NOMO-1 treated with DMSO at 0.1 percent for 48 hours (cell line): ENCODE measurements around the gene STX5.
A peak's percentile ranks its signal among the peaks of the same experiment; 100 is the strongest.
"Not testable (repeated sequence)": the region's sequence is repeated elsewhere in the genome, so short reads cannot be mapped to it uniquely, and the experiment has no call there.

Experiments used
- DNase-seq: peaks from one replicate; lab custom pipeline; 2025; ENCODE audit not compliant: unreplicated experiment; lab: John Stamatoyannopoulos, UW

Gene STX5

GRCh38 chr11:62854013-62854824 is 22.4 kb upstream of the STX5 start:
- no peak for DNase-seq

DNA sequence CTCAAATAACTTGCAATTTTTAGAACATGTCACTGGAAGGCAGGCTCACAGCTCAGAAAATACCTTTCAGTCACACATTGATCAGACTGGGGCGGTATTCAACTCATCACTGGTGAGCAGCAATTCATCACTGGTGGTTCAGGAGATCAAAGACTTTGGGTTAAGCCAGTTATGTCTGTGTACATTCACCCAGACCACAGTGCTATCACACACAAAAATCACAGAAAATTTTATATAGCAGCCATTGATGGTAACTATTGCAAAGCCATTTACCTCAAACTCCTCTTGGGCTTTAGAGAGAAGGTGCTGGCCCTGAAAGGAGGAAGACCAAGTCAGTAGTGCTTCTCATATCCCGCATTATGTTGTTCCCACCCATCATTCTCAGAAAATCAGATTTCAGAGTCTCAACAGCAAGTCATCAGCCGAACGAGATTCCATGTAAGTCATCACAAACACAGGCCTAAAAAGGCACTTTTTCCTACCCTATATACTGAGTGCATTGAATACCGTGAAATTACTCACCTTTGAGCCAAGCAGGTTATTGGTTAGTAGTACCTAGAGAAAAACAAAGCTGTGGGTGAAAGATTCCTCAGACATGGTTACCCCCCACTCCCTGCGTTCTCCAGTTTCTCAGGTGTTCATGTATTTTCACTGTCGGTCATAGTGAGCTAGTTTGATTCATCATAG is 21.6 kb upstream of the STX5 start:
- no peak for DNase-seq

DNA sequence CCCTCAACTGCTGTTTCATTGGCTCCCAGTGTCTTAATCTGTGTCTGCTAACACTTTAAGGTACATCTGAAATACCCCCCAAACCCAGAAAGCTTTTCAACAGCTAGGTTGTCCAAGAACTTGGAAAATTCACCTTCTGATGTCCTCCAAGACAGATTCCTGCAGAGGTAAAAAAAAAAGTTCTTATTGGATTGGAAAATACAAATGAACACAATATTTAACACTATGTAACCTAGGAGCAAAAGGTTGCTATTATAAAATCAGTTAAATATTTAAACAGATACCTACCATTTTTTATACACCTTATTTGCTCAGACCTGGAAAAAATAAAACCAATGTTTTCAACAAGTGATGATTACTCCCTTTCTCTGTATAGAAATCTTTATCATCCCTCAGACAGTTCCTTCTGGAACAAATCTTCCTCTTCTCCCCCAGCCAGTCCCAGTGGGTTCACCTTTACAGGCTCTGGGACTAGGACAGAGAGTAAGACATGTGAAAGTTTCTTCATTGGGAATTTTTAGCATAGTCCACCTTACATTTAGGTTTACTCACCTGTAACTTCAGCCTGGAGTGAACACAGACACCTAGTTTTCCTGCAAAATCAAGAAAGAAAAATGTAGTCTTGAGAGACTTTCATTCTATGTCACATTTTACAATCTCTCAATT is 20.8 kb upstream of the STX5 start:
- DNase-seq = no peak

- DNase-seq = no peak
These were observed 20.1 kb upstream of the STX5 start for GRCh38 chr11:62851807-62852522.

GRCh38 chr11:62850911-62851806 is 19.3 kb upstream of the STX5 start:
- no peak for DNase-seq

DNA sequence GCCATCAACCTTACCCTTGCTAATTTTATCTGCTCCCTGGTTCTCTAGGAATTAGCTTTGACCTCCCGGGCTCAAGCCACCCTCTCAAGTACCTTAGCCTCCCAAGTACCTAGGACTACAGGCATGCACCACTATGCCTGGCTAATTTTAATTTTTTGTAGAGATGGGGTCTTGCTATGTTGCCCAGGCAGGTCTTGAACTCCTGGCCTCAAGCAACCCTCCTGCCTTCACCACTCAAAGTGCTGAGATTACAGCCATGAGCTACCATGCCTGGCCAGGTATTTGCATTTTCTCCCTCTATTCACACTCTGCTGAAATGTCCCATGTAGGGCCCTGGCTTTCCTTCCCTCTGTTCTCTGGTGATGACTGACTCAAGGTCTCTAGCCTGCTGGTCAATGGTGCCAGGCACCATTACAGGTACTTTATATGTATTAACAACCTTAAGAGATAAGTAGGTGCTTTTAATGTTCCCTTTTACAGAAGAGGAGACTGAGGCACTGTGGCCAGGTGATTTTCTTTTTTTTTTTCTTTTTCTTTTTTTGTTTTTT is 16.0 kb upstream of the STX5 start:
- no peak for DNase-seq

DNA sequence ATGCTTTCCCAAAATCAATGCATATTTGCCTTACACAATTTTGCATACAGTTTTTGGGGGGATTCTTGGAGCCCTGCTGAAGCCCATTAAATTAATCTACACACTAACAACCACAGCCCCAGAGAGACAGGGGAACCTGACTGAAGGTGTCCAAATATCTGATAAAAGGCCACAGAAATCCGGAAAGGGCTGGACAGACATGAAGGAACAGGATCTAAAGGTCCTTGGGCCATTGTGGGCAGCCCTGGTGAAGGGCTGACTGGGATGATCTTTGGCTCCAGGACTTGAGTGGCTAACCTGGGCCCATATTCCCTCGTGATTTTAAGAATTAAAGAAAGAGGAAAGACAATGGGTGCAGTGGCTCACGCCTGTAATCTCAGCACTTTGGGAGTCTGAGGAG is 14.3 kb upstream of the STX5 start:
- no peak for DNase-seq

GRCh38 chr11:62844154-62844553 is 12.3 kb upstream of the STX5 start:
- no peak for DNase-seq

- DNase-seq = no peak
These were observed 11.6 kb upstream of the STX5 start for GRCh38 chr11:62843466-62843865.

- not testable (repeated sequence) for DNase-seq
These were observed 11.0 kb upstream of the STX5 start for GRCh38 chr11:62842891-62843290.

DNA sequence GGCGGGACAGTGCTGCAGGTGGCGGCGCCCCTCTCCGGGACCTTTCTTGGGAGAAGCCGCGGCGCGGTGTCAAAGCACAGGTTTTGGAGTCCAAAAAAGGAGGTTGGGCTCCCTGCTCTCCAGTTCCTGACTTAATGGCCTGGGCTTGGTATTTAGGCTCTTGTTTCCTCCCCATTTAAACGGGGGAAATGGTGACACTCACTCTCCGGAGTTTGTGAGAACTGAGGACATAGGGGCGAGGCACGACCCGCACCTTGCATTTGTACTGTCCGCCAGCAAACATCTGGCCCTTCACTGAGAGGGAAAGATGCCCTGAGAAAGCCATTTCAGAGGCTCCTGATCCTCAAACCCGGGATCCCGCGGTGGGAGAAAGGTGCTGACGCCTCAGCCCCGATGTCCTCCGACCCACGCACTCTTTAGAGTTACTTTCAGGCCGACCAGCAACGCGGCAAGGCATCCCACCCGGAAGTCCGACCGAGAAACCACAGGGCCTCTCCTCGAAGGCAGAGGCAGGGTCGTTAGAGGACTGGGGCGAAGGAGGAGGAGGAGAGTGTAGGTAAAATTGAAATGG is 10.4 kb upstream of the STX5 start:
- peak; percentile 45 for DNase-seq

- peak; percentile 98 for DNase-seq
These were observed 9.7 kb upstream of the STX5 start for GRCh38 chr11:62841361-62842170.

DNA sequence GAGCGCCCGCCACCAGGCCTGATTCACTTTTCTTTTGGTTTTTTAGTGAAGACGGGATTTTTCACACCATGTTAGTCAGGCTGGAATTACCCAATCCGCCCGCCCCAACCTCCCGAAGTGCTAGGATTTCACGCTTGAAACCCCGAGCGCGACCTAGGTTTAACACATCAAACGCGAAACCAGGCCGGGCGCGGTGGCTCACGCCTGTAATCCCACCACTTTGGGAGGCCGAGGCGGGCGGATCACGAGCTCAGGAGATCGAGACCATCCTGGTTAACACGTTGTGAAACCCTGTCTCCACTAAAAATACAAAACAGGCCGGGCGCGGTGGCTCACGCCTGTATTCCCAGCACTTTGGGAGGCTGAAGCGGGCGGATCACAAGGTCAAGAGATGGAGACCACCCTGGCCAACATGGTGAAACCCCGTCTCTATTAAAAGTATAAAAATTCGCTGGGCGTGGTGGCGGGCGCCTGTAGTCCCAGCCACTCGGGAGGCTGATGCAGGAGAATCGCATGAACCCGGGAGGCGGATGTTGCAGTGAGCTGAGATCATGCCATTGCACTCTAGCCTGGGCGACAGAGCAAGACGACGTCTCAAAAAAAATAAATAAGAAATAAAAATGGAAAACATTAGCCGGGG is 9.0 kb upstream of the STX5 start:
- DNase-seq = peak; percentile 54

DNA sequence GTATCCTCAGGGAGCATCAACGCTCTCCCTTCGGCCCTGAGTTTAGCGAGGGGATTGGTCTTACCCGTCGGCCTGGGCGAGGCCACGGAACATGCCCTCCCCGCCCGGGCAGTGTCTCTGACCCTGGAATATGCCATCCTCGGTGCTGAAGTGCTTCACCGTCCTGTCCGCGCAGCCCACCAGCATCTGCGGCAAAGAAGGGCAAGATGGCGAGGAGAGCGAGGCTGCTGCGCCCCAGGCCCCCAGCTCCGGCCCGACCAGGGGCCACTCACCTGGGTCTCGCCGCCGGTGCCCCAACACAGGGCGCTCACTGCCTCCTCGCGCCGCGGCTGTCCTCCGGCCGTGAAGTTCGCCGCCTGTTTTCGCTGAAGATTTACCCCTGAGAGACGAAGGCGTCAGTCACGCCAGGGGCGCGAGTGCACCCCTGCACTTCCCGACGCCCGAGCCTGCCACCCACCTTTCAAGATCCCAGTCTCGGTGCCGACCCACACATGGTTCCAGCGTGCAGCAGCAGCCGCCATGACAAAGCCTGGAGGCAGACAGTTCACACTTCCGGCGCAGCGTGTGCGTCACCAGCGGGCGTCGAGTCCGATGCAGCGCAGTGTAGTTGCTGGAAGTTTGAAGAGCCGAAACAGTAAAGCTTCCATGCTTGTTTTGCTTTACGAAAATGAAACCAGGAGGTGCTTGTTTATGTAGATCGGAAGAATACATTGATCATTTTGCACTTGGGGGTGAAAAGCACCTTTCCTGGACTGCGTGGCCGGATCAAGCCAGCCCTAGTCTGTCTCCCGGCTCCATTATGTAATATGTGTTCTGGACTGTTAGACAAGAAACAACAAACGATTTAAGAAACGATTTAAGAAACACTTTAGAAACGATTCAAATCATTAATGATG is 7.4 kb upstream of the STX5 start, which contains the start of gene WDR74:
WDR74 (minus strand) TSS at position 541 of the 896 bp plus-strand sequence; CDS start at position 521, 20 bp downstream.
- DNase-seq = peak; percentile 96

GRCh38 chr11:62835336-62835735 is 3.5 kb upstream of the STX5 start:
- DNase-seq = no peak

DNA sequence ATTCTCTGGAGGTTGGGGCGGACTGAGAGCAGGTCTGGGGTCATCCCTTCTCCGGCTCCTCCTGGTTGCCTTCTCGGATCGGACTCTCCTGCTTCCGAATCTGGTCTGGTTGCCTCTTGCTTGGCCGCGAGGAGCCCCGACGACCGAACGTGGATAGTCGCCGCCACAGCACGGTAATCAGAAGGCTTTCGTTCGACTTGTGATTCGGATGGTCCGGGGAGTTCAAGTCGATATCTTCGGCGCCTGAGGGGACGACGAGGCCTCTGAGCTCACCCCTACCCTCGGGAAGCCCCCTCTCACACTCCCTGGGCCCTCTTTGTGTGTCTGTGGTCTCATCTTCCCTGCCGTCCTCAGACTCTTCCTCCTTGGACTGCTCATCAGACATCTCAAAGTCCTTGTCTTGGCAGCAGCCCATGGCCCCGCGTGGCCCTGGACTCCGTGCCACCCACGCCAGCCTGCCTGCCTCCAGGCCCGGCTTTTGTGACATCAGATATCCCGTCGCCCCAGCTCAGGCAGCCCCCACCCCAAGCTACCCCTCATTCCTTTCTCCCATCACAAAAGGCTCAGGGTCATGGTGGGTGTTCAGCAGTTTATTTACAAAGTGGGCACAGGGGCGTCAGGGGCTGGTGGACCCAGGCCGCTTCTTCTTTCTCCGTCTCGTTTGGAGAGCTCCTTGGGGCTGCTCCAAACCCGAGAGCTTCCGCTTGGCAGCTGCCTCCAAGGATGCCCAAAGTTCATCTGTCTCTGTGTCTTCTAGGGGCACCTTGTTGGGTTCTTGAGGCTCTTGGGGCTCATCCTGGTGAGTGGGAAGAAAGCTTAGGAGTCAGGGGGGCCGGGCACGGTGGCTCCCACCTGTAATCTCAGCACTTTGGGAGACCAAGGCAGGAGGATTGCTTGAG is 734 bp upstream of the STX5 start, which contains the start of gene TEX54:
TEX54 (minus strand) TSS at position 506 of the 899 bp plus-strand sequence.
- DNase-seq = no peak
